ENCODE data around the gene CAPN5. TPM values are rescaled to one million over a fixed set of nuclear protein-coding genes. Genes with fewer than 3 reads are reported as not detected.

CAPN5 gene
- total and polyA plus RNA-seq, 2 of the 8 experiments (the other 6 are each of a cell fraction or from before 2014, with no cell fraction given) = 21.5 to 22.4 TPM

DNA sequence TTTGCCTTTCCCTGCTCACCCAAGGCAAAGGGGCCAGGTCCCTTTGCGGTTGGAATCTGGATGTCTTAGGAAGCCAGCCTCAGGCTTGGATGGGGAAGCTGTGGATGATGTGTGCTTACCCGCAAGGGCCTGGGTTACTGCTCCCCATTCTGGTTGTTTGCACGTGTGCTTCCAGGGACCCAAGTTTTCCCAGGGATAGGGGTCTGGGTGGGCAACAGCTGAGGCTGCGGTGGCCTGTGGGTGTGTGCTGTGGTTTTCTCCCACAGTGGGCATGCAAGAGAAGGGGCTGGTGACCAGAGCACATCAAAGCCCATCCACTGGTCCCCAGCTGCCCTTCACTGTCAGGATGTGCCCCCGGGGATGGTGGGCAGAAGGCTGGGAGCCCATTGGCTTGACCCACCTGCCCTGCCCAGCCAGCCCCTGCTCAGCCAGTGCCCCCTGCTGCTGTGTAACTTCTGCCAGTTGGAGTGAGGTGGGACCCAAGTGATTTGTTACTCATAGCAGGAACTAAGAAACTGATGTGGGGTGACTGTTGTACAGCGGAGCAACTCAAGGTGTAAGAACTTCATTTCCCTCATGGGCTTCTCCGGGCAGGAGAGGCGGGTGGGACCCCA is 3.3 kb downstream of the CAPN5 start (continued):
- TF ChIP-seq HDAC6 (IDR thresholded peaks at IDR 0.05; ENCODE audit: low read depth, low read length) (no peak), KDM4A (IDR thresholded peaks at IDR 0.05; ENCODE audit: low read depth, low read length, severe bottlenecking) (no peak)
